HG03064 (cell line): ENCODE results near the gene TMEM151B.

Experiments
- ATAC-seq: cut with Tn5 transposase; IDR thresholded peaks from one replicate; pipeline ENCODE4 v1.9.1; 2021; ENCODE audit warnings: low read depth; ENCODE audit not compliant: unreplicated experiment

Gene TMEM151B

GRCh38 chr6:44276667-44277640 is 6.7 kb downstream of the TMEM151B start:
- no peak for ATAC-seq

GRCh38 chr6:44277763-44278162 is 7.5 kb downstream of the TMEM151B start:
- ATAC-seq = no peak

GRCh38 chr6:44278315-44278714 is 8.1 kb downstream of the TMEM151B start:
- no peak for ATAC-seq

GRCh38 chr6:44278774-44279697 is 8.8 kb downstream of the TMEM151B start:
- ATAC-seq = no peak

GRCh38 chr6:44284121-44284520 is 13.9 kb downstream of the TMEM151B start:
- no peak for ATAC-seq

GRCh38 chr6:44284867-44285266 is 14.6 kb downstream of the TMEM151B start:
- no peak for ATAC-seq

- no peak for ATAC-seq
Observed at GRCh38 chr6:44285552-44286284, 15.5 kb downstream of the TMEM151B start.

GRCh38 chr6:44286285-44286565 is 16.0 kb downstream of the TMEM151B start:
- ATAC-seq = no peak

- no peak for ATAC-seq
Observed at GRCh38 chr6:44286747-44287146, 16.5 kb downstream of the TMEM151B start.

GRCh38 chr6:44289726-44290260 is 19.5 kb downstream of the TMEM151B start:
- no peak for ATAC-seq

GRCh38 chr6:44291841-44292240 is 21.6 kb downstream of the TMEM151B start:
- no peak for ATAC-seq

GRCh38 chr6:44292661-44293365 is 22.6 kb downstream of the TMEM151B start:
- no peak for ATAC-seq

- ATAC-seq = no peak
Observed at GRCh38 chr6:44294832-44295791, 24.9 kb downstream of the TMEM151B start.

GRCh38 chr6:44297063-44298038 is 27.1 kb downstream of the TMEM151B start:
- ATAC-seq = no peak

GRCh38 chr6:44298055-44298803 is 28.0 kb downstream of the TMEM151B start:
- no peak for ATAC-seq

GRCh38 chr6:44298864-44299263 is 28.6 kb downstream of the TMEM151B start:
- ATAC-seq = no peak

GRCh38 chr6:44300292-44300823 is 30.1 kb downstream of the TMEM151B start:
- no peak for ATAC-seq
